GM12872 (cell line): ENCODE data around the gene SKA1.

ENCODE experiments used
- CTCF ChIP-seq: IDR thresholded peaks from 3 replicates; pipeline ENCODE4 v1.5.1; 2011; ENCODE audit warnings: low read depth, mild to moderate bottlenecking, low read length, moderate library complexity; ENCODE audit not compliant: insufficient read depth

Gene SKA1

GRCh38 chr18:50401888-50402287 lies 27.0 kb downstream of the SKA1 start:
- TF ChIP-seq CTCF, result no peak

GRCh38 chr18:50405582-50406271 lies 30.9 kb downstream of the SKA1 start:
- no peak for TF ChIP-seq CTCF

- TF ChIP-seq CTCF, result no peak
Observed at GRCh38 chr18:50409236-50409635, 34.4 kb downstream of the SKA1 start.

- TF ChIP-seq CTCF, result no peak
Observed at GRCh38 chr18:50410008-50410407, 35.2 kb downstream of the SKA1 start.

GRCh38 chr18:50410894-50411293 lies 36.0 kb downstream of the SKA1 start:
- TF ChIP-seq CTCF, result no peak

- TF ChIP-seq CTCF, result no peak
Observed at GRCh38 chr18:50418650-50419049, 43.8 kb downstream of the SKA1 start.

GRCh38 chr18:50422286-50422898 lies 47.5 kb downstream of the SKA1 start:
- TF ChIP-seq CTCF, result no peak
